Measurements from ENCODE around the gene MAN1C1.

The MAN1C1 gene

GRCh38 chr1:25700144-25700523 is 83.5 kb downstream of the MAN1C1 start:
- DNase-seq = no peak

- DNase-seq = no peak
These were observed 84.0 kb downstream of the MAN1C1 start for GRCh38 chr1:25700626-25701025.

DNA sequence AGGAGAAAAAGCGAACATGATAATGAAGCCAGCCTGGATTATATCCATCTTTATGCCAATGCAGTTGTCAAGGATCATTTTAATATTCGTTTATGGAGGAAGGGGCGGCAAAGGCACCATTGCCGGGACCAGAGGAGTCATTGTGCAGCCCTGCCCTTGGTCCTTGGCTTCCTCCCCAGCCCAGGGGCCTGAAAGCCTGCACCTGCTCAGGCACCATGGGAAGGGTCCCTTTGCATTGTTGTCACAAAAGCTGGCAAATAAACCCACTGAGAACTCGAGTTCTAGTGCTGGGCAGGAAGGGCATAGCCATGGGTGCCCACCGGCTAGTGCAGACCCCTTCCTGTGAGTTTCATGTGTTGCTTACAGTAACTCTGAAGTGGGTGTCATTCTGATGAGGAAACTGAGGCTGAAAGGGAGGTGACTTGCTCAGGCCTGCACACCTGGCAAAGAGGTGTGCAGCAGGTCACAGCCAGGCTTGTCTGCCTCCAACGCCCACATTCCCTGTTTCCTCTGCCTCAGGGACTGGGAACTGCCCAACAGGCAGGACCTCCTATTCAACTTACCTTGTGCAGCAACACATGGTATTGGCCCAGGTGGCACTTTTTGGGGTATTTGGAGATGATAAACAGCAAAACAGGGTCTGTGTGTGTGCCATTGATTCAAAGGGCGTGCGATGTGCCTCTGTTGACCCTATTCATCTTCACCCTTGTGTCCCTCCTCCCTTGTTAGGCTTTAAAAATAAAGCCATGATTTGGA is 84.6 kb downstream of the MAN1C1 start:
- no peak for DNase-seq

GRCh38 chr1:25702101-25702775 is 85.6 kb downstream of the MAN1C1 start:
- DNase-seq = no peak

- no peak for DNase-seq
These were observed 86.5 kb downstream of the MAN1C1 start for GRCh38 chr1:25703041-25703440.

GRCh38 chr1:25703671-25704266 is 87.2 kb downstream of the MAN1C1 start:
- DNase-seq = no peak

DNA sequence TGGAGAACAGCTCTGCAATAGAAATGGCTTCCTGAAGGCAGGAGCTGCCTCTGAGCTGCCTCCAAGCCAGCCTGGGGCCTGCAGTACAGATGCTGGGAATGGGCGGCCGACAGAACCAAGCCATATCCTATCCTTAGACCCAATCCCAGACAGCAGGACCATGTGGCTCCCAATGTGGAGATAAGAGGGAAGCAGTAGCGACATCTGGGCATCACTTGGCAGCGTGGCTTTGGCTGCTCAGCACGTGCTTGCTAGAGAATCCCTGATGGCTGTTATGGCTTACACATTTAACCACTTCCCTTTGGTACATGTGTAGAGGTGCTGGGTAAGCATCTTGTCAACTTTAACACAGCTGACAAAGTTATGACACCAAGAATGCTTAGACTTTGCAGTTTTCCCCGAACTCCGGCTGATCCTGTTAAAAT is 87.7 kb downstream of the MAN1C1 start:
- no peak for DNase-seq

DNA sequence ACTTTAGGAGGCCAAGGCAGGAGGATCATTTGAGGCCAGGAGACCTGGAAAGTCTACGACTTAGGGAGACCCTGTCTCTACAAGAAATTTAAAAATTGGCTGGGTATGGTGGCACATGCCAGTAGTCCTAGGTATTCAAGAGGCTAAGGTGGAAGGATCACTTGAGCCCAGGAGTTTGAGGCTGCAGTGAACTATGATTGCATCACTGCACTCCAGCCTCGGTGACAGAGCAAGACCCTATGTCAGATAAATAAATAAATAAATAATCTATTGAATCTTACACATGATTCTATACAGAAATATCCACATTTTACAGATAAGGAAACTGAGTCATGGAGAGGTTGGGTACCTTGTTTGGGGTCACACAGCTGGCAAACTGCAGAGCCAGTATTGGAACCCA is 89.1 kb downstream of the MAN1C1 start:
- DNase-seq = no peak

DNA sequence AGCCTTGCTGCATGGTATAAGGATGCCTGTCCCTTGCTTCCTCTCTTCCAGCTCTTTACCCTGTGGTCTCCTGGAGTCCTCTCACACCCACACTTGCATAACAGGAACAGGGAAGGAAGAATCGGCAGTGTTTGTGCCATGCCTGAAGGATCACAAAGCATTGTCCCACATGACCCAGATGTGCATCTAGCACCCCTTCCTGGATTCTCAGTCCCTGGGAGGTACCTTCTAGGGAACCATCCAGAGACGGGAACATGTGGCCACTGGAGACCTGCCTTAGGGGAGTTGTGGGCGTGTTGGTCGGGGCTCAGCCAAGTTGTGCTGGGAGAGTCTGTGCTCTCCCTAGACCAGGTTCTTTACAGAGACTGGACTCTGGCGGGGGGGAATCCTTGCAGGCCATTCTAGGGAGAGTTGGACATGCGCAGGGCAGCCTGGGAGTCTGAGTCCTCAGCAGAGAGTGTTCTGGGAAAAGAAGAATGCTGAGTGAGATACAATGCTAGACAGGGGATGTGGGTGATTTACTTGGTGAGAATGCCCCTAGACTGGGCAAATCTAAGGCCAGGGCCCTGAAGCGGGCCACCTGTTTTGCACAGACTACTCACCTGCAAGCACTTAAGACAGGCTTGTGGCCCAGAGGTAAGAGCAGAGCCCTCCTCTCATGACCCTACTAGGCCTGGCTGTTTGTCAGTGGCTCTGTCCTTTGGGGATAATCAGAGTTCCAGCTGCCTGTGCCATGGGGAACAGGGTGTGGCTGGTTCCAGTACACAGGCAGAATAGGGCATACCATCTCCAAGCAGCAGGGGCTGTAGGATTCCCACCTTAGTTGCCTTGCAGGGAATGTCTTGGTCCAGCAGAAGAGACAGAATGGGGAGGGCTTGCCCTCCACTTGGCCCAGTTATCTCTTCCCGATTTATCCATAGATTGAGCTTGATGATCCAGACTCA is 89.8 kb downstream of the MAN1C1 start:
- no peak for DNase-seq

DNA sequence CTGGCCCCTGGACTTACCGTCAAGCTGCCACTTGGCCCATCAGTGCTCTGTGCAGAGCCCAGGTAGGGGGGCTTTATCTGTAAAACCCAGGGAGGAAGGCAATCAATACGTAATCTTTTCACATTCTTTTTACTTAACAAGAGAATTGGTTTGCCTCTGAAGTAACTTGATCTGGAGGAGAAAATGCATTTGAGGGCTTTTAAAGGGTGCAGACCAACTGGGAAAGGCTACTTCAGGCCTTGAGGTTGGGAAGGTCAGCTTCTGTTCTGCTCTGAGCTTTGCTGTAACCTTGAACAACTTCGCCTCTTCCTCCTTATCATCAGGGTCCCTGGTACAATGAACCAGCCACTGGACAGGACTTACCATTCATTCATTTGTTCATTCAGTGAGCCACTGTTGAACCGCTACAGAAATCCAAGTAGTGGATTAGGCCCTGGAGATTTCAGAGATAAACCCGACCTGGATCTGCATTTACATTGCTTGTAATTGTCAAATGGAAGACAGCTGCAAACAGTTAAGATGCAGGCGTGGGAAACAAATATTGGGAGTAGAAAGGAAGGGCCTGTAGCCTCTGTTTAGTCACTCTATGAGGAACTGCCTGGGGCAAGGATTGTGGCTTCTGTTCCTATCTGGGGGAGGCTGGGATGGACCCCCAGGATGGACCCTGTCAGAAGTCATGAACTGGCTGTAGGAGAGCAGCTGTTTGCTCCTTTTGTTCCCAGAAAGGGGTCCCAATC is 90.9 kb downstream of the MAN1C1 start:
- no peak for DNase-seq

DNA sequence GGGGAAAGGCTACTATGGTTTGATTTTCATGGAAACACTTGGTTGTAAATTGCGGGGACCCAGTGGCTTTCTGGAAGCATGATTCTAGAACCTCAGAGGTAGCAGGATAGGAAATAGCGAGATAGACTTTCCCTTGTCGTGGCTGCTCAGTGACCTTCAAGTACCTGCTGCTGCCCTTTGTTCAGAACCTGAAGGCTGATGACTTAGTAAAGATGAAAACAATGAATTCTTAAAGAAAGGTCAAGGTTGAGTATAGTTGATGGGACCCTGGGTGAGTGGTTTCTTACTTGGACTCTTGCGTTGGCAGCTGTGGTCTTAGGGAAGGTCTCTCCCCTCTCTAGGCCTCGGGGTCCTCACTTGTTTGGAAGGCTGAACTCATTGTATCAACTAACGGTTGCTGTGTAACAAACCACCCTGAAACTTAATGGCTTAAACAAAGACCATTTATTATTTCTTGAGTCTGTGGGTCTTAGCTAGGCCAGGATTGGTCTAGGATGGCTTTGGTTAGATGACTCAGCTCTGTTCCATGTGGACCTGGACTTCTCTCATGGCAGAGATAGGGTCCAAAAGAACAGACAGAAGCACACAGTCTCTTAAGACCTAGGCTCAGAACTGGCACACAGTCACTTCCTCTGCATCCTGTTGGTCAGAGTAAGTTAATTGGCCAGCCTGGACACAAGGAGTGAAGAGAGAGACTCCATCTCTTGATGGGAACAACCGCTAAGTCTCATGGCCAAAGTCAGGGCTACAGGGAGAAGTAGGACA is 94.2 kb downstream of the MAN1C1 start:
- DNase-seq = no peak

GRCh38 chr1:25711555-25712298 is 95.1 kb downstream of the MAN1C1 start:
- no peak for DNase-seq

DNA sequence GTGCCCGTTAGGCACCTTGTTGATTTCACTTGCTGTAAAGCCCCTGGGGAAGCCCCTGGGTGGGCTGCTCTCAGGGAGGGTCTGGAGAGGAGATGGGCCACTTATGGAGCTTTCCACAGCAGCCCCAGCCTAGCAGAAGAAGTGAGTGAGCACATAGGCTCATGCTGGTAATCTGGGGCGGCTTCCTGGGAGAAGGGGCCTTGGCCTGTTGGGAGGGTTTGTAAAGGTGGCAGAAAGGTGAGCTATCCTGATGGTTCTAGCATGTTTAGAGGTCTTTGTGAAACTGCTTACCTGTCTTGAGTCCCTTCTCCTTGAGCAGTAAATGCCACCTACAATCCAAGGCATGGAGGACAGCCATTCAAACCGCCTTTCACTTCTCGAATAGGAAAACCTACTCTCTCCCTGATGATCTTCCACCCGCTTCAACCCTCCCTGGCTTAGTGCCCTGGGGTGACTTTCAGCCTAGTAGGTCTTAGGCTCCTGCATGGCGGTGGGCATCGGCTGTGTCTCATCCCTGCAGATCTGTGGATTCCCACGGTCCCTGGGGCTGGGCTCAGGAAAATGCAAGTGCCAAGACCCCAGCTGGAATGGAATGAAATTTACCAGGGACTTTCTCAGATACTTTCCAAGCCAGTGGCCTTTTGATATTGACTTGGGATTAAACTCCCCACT is 95.8 kb downstream of the MAN1C1 start:
- no peak for DNase-seq

DNA sequence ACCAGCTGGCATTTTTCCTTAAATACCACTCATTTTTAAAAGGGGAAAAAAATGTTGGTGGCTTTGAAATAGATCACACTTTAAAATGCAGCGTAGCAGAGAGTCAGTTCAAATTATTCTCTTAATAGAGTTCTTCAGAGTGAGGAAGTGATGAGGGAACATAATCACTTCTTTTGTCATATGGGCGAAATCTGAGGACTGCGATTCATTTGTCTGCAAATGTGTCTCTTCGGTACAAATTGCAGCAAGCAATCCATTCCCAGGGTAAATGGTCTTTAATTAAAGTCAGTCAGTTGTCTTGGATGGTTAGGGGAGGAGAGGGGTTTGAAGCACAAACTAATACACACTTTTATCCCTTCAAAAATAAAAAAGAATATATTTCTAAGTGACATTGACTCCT is 97.4 kb downstream of the MAN1C1 start:
- DNase-seq = no peak

- DNase-seq = no peak
These were observed 97.9 kb downstream of the MAN1C1 start for GRCh38 chr1:25714372-25714931.

GRCh38 chr1:25715888-25716287 is 99.3 kb downstream of the MAN1C1 start:
- no peak for DNase-seq

GRCh38 chr1:25716320-25716719 is 99.7 kb downstream of the MAN1C1 start:
- no peak for DNase-seq

DNA sequence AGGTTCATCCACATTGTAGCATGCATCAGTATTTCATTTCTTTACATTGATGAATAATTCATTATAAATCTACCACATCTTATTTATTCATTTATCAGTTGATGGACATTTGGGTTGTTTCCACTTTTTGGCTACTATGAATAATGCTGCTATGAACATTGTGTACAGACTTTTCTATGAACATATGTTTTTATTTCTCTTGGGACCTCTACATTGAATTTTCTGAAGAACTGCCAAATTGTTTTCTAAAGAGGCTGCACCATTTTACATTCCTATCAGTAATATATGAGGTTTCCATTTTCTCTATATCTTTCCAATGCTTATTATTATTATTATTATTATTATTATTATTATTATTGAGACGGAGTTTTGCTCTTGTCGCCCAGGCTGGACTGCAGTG is 102.1 kb downstream of the MAN1C1 start:
- DNase-seq = no peak

- no peak for DNase-seq
These were observed 104.0 kb downstream of the MAN1C1 start for GRCh38 chr1:25720624-25721023.

Measured in GOT3 (cell line).